NCI-H1092 (cell line): Measurements from ENCODE around the gene TTYH2.

Experiments used
- DNase-seq: peaks from one replicate; lab custom pipeline; 2025; lab: John Stamatoyannopoulos, UW

Gene TTYH2

DNA sequence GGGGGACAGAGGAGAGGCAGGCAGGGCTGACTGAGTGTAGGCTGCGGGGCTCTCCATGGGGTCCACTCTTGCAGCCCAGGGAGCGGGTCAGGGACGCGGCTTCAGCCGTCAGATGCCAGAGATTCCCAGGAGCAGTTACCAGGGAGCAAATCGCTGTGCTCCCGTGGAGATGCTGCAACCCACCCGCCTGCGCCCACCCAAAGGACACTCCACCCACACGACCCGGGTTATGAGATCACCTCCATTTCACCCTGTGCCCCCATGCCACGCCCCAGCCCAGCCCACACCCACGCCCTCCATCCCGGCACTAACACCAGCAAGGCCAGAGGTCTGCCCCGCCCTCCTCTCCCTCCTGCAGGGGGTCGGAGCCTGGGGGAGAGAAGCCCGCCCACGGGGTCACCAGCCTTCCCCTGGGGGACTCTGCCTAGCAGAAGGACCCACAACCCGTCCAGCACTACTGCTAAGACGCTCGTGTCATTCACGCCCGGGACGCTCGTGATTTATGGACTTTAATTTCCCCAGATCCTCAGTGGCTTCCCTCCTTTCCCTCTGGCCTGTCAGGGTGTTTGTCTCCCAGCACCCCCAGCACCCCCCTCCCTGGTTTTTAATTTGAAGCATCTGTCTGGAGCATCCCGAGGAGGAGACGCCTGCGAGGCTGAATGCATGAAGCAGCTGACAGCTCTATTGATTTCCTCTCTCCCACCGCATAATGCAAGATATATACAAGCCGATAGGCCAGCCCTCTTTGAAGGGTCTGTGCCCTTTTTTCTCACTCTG lies 16.6 kb upstream of the TTYH2 start:
- no peak for DNase-seq

- no peak for DNase-seq
These were observed 15.6 kb upstream of the TTYH2 start for GRCh38 chr17:74197801-74198200.

- DNase-seq = no peak
These were observed 14.7 kb upstream of the TTYH2 start for GRCh38 chr17:74198694-74199093.

DNA sequence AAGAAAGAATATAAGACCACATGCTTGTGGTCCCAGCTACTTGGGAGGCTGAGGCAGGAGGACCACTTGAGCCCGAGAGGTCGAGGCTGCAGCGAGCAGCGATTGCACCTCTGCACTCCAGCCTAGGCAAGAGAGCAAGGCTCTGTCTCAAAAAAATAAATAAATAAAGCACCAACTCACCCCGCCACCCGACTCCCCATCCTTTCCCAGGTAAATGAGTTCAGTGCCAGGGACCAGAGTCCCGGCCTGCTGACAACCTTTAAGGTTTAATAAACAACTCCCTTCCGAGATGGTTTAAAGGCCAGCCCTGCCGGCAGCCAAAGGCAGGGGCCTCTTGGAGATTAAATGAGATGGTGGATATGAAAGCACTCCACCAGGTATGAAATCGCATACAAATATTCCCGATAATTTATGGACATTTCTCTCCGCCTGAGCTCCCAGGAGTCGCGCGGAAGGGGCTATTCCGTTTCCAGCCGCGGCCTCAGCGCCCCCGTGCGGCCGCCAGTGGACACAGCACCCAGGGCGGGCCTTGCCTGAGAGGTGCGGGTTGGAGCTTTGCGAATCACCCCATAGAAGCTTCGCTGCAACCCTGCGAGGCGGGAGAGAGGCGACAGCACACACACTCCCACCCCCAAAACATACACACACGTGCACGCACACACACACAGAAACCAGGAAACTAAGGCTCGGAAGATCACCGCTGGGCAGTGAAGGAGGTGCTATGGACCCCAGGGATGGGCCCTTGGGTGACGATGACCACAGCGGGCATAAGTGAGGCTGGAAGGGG lies 13.9 kb upstream of the TTYH2 start:
- peak; percentile 14 for DNase-seq

GRCh38 chr17:74200112-74200511 lies 13.3 kb upstream of the TTYH2 start:
- no peak for DNase-seq

- DNase-seq = peak; percentile 88
These were observed 12.1 kb upstream of the TTYH2 start for GRCh38 chr17:74201250-74201649.

GRCh38 chr17:74201948-74202347 lies 11.4 kb upstream of the TTYH2 start:
- no peak for DNase-seq

DNA sequence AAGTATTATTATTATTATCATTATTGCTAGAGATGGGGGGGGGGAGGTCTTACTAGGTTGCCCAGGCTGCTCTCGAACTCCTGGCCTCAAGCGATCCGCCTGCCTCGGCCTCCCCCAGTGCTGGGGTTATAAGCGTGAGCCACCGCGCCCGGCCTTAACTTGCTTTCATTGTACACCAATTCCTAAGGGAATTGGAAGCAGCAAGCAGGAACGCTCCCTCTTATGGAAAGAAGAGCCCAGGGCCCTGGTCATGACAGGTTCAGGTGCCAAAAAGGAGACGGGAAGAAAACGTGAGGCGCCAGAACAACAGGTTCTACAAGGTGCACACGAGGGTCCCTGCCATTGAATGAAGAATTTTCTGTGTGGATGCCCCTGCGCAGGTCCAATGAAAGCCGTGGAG lies 10.4 kb upstream of the TTYH2 start:
- DNase-seq = no peak

DNA sequence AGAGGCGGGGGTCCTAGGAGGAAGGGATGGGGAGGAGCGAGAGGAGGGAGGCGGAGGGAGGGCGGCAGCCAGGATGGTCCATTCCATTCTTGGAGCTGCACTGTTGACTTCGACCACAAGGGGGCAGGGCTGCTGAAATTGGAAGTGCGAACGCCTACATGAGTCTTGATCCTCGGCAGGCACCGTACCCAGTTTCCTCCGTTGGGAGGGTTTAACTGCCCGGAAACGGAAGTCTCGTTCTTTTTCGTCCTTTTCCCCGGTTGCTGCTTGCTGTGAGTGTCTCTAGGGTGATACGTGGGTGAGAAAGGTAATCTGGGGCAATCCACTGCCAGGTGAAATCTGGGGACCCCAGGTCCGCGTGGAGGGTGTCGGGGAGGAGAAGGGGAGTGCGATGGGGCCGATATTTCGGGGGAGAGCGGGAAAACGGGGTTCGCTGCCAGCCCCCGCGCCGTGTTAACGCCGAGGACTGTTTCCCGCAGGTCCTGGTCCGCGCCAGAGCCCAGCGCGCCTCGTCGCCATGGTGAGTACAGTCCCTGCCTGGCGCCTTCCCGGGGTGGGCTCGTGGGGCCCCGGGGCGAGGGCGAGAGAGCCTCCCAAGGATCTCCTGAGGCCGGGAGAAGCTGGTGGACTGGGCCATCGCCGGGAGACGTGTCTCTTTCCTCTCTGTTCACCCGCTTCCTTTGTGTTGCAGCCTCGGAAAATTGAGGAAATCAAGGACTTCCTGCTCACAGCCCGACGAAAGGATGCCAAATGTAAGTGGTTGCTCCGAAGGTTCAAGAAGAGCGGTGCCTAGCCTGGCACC lies 9.7 kb upstream of the TTYH2 start, which contains the start of gene RPL38:
TSS of gene RPL38 (plus strand) at position 240 of the 802 bp plus-strand sequence. CDS start at position 518, 278 bp downstream.
- peak; percentile 96 for DNase-seq

- no peak for DNase-seq
These were observed 8.9 kb upstream of the TTYH2 start for GRCh38 chr17:74204474-74204873.

- DNase-seq = no peak
These were observed 8.1 kb upstream of the TTYH2 start for GRCh38 chr17:74205274-74205673.

DNA sequence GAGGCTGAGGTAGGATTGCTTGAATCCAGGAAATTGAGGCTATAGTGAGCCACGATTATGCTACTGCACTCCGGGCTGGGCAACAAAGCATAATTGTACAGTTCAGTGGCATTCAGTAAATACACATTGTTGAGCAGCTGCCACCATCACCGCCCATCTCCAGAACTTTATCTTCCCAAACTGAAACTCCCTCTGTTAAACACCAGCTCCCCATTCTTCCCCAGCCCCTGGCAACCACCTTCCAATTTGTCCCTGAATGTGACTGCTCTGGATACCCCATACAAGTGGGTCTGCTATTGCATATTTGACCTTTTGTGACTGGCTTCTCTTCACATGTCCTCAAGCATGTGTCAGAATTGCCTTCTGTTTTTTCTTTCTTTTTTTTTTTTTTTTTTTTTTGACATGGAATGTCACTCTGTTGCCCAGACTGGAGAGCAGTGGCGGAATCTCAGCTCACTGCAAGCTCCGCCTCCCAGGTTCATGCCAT lies 7.0 kb upstream of the TTYH2 start:
- no peak for DNase-seq

- DNase-seq = no peak
These were observed 2.9 kb upstream of the TTYH2 start for GRCh38 chr17:74210191-74211140.

- no peak for DNase-seq
These were observed 2.0 kb upstream of the TTYH2 start for GRCh38 chr17:74211141-74211911.

DNA sequence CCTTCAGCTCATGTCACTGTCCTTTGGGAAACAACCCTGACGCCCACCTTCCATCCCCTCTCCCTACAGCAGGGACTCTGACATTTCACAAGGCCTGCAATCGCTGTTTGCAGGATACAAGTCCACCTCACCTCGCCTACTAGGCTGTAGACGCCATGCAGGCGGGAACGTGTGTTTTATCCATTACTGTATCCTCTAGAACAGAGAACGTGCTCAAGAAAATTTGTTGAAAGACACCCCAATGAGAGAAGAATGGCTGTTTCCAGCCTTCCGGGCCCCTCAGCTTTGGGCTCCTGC lies 1.5 kb upstream of the TTYH2 start:
- no peak for DNase-seq

DNA sequence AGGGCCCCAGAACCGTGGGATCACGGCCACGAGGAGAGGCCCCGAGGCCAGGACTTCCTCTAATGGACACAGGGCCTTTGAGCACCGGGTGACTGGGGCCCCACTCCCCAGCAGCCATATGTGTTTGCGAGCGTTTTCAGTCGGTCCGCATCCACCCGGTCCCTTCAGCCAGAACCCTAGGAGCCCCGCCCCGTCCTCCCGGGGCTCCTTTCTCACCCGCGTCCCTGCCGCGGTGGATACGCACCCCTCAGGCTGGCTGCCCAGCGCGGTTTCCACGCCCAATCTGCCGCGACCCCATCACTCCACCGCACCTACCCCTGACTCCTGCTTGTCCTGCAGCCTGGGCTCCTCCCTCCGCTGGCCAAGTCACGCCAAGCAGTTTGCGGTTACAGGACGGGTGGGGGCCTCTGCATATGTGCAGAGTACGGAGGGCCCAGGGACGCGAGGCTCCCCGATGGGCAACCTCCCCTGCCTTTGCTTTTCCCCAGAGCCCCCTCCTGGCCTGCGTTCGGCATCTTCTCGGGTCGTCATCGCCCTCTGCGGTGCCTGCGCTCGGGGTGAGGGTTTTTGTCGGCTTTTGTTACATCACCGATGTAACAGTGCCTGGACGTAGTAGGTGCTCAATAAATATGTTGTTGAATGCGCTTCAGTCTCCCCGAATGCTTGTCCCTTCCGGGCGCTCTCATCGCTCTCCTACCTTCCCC lies 1.0 kb upstream of the TTYH2 start:
- no peak for DNase-seq

GRCh38 chr17:74213861-74214391 lies 555 bp downstream of the TTYH2 start:
- no peak for DNase-seq

DNA sequence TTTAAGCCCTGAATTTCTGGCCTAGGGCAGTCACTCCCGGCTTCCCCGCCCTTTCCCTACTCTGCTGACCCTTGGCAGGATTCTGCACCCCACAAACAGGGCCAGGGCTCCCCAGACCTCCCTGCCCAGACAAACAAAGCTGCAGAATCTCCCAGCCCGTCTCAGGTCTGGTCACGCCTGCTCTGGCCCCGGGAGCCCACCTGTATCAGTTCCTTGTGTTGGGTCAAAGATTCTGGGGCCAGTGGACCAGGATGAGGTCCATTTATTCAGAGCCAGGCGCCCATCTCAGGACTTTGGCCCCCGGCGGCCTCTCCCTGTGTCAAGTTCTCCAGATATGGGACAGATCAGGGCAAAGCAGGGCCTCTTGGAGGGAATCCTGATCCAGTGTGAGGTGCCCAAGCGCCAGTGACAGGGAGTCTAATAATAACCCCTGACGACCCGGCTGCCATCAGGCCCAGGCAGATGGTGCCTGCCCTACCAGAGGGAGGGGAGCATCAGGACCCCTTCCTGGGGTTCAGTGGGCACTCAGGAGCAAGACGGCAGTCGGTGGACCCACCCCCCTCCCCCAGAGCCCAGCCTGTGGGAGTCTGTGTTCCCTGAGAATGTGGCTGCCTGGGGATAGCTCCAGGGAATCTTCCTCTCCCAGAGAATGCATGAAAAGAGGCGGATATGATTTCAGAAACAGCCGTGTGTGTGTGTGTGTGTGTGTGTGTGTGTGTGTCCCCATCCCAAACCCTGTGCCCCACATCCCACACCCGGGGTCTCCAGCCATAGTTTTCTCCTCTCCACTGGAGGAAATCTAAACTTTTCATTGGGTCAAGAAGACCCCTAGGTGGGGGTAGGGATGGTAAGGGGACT lies 1.3 kb downstream of the TTYH2 start:
- no peak for DNase-seq

GRCh38 chr17:74215342-74215727 lies 2.0 kb downstream of the TTYH2 start:
- no peak for DNase-seq
